ENCODE data around the gene RAB4A.

GRCh38 chr1:229249854-229250644 is 20.9 kb upstream of the RAB4A start:
- no peak for TF ChIP-seq POLR2A (IDR thresholded peaks at IDR 0.05; ENCODE audit: low read length)
- TF ChIP-seq GATA1 (IDR thresholded peaks at IDR 0.05; ENCODE audit: low read depth, low read length): no peak

Measured in erythroblast (primary cell).